Suprapubic skin (tissue), 4 donors: ENCODE data around the gene COL20A1. TPM values are rescaled to one million over a fixed set of nuclear protein-coding genes. Genes with fewer than 3 reads are reported as not detected.

ENCODE experiments used
- DNase-seq, 2 donors: peaks; one replicate each; pipeline ENCODE4 v3.0.0-alpha.2; 2019; ENCODE audit warnings: low spot score in 2 of 2
- H3K27ac ChIP-seq: fragments of 200-600 bp; sonication (generic); one replicate; pipeline ENCODE4 v1.5.1; 2019
- H3K27me3 ChIP-seq: fragments of 200-600 bp; sonication (generic); one replicate; pipeline ENCODE4 v1.5.1; 2019
- H3K36me3 ChIP-seq: fragments of 200-600 bp; sonication (generic); one replicate; pipeline ENCODE4 v1.5.1; 2019
- H3K4me1 ChIP-seq: fragments of 200-600 bp; sonication (generic); one replicate; pipeline ENCODE4 v1.5.1; 2019
- H3K4me3 ChIP-seq: fragments of 200-600 bp; sonication (generic); one replicate; pipeline ENCODE4 v1.5.1; 2019; ENCODE audit warnings: mild to moderate bottlenecking
- H3K9me3 ChIP-seq: fragments of 200-600 bp; sonication (generic); one replicate; pipeline ENCODE4 v1.5.1; 2019
- CTCF ChIP-seq, 2 donors: fragments of 200-600 bp in 1 of 2; fragments of 450-650 bp in 1 of 2; sonication (generic) in 1 of 2; IDR thresholded peaks; one replicate each; pipeline ENCODE4 v1.5.1; 2016 to 2019; ENCODE audit warnings: antibody characterized with exemption in 2 of 2, mild to moderate bottlenecking in 1 of 2, moderate library complexity in 1 of 2
- EP300 ChIP-seq: sonication (generic); formaldehyde crosslinking; IDR thresholded peaks from one replicate; pipeline ENCODE4 v1.6.1; 2017; ENCODE audit warnings: antibody characterized with exemption
- POLR2A ChIP-seq, 2 donors: fragments of 450-650 bp; IDR thresholded peaks; one replicate each; pipeline ENCODE4 v1.6.1; 2017; ENCODE audit warnings: antibody characterized with exemption in 2 of 2, mild to moderate bottlenecking in 2 of 2, moderate library complexity in 2 of 2
- POLR2AphosphoS5 ChIP-seq, 3 donors: sonication (generic); formaldehyde crosslinking; IDR thresholded peaks; one replicate each; pipeline ENCODE4 v1.6.1; 2017; ENCODE audit warnings: antibody characterized with exemption in 3 of 3
- WGBS: methylation state at CpG from one replicate; pipeline ENCODE4 v1.1.5; 2018; 5-methylcytosine and 5-hydroxymethylcytosine counted together
- total RNA-seq, 4 donors: library from RNA; depleted of rRNA; stranded (reverse); fragments of >200 nt; gene quantifications; one replicate each; pipeline ENCODE4 v1.1.0, GENCODE V29; 2016

Gene COL20A1
- total RNA-seq, 4 donors from 2014 or later, result not detected

- Histone ChIP-seq H3K27me3 (peaks cover 77% of the 10 kb centered on the region), H3K4me3 (no peak overlapping the region), H3K9me3 (no peaks in the 10 kb centered on the region), H3K36me3 (no peaks in the 10 kb centered on the region), H3K27ac (no peak overlapping the region), H3K4me1 (peaks cover 28% of the 10 kb centered on the region)
- 94% methylated on average over 25 of the region's 59 CpGs for WGBS
- DNase-seq, result no peak
- TF ChIP-seq POLR2AphosphoS5 (IDR thresholded peaks at IDR 0.05) (no peak), CTCF (IDR thresholded peaks at IDR 0.05) (no peak), EP300 (no peak), POLR2A (IDR thresholded peaks at IDR 0.05) (no peak)
Observed at GRCh38 chr20:63342561-63343459, 49.8 kb downstream of the COL20A1 start.

- Histone ChIP-seq H3K27ac (no peak overlapping the region), H3K27me3 (peaks cover 78% of the 10 kb centered on the region), H3K4me3 (no peak overlapping the region), H3K36me3 (no peaks in the 10 kb centered on the region), H3K4me1 (peaks cover 28% of the 10 kb centered on the region), H3K9me3 (no peaks in the 10 kb centered on the region)
- no peak for DNase-seq
- 72% methylated on average over 25 of the region's 37 CpGs for WGBS
- TF ChIP-seq EP300 (no peak), POLR2A (IDR thresholded peaks at IDR 0.05) (no peak), POLR2AphosphoS5 (IDR thresholded peaks at IDR 0.05) (no peak), CTCF (IDR thresholded peaks at IDR 0.05) (no peak)
Observed at GRCh38 chr20:63343460-63344445, 50.8 kb downstream of the COL20A1 start.

GRCh38 chr20:63344616-63345327, 51.8 kb downstream of the COL20A1 start:
- TF ChIP-seq EP300 (no peak), POLR2A (IDR thresholded peaks at IDR 0.05) (no peak), POLR2AphosphoS5 (IDR thresholded peaks at IDR 0.05) (no peak)
- Histone ChIP-seq H3K27me3 (peaks cover 84% of the 10 kb centered on the region), H3K36me3 (no peaks in the 10 kb centered on the region), H3K4me1 (peaks cover 28% of the 10 kb centered on the region), H3K9me3 (no peaks in the 10 kb centered on the region), H3K4me3 (no peak overlapping the region), H3K27ac (no peak overlapping the region)
- no peak for DNase-seq
- WGBS, result 54% methylated on average over 3 of the region's 21 CpGs

- Histone ChIP-seq H3K36me3 (no peaks in the 10 kb centered on the region), H3K27ac (no peak overlapping the region), H3K27me3 (peaks cover 87% of the 10 kb centered on the region), H3K4me3 (no peak overlapping the region), H3K9me3 (no peaks in the 10 kb centered on the region), H3K4me1 (peaks cover 28% of the 10 kb centered on the region)
- WGBS, result 38% methylated on average over 6 of the region's 27 CpGs
- no peak for TF ChIP-seq POLR2AphosphoS5 (IDR thresholded peaks at IDR 0.05)
- no peak for TF ChIP-seq POLR2A (IDR thresholded peaks at IDR 0.05)
- no peak for TF ChIP-seq CTCF (IDR thresholded peaks at IDR 0.05)
- no peak for DNase-seq
Observed at GRCh38 chr20:63345328-63346100, 52.5 kb downstream of the COL20A1 start.
